Right forelimb (tissue), 1 donor: Measurements from ENCODE around the gene GABRR2.

Source experiments
- DNase-seq: peaks from one replicate; pipeline ENCODE4 v3.0.0-alpha.2; 2018

GABRR2 gene

DNA sequence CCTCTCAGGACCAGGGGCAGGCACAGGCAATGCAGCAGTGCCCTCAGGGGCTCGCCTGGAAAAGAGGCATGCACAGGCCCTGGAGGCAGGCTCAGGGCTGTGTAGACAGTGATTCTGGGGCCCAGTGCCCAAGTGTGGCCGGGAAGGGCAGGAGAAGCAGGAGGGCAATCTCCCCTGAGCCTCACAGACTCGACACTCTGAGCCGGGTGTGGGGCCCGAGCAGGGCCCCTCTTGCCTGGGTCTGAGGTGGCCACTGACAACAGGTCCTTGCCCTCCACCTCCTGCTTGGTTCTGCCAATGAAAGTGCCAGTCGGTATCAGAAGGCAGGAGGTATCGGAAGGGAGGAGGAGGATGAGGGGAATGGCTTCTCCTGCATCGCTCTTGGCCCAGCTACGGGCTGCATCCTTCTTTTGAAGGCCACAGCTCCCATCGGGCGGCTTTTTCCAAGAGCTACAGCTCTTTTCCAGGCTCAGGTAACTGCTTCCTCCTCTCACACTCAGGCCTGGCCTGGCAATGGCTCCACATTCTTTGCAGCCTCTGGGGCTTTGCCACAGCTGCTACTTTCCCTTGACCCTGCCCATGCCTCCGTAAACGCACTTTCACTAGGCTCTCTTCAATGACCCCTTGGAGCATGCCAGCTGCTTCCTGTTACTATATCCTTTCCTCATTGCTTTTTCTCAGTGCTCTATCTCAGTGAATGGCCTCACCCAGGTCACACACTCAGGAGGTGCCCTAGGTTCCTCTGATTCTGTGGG, 24.5 kb downstream of the GABRR2 start:
- DNase-seq, result no peak

DNA sequence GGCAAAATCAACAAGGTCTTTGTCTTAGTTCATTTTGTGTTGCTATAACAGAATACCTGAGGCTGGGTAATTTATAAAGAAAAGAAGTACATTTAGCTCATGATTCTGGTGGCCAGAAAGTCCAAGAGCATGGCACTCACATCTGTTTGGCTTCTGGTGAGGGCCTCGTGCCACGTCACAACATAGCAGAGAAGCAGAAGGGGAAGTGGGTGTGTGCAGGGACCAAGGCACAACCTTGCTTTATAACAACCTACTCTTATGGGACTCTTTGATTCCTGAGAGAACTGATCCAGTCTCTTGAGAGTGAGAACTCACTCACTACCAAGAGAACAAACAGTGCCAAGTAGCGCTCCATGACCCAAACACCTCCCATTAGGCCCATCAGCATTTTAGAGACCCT, 25.4 kb downstream of the GABRR2 start:
- DNase-seq, result no peak

DNA sequence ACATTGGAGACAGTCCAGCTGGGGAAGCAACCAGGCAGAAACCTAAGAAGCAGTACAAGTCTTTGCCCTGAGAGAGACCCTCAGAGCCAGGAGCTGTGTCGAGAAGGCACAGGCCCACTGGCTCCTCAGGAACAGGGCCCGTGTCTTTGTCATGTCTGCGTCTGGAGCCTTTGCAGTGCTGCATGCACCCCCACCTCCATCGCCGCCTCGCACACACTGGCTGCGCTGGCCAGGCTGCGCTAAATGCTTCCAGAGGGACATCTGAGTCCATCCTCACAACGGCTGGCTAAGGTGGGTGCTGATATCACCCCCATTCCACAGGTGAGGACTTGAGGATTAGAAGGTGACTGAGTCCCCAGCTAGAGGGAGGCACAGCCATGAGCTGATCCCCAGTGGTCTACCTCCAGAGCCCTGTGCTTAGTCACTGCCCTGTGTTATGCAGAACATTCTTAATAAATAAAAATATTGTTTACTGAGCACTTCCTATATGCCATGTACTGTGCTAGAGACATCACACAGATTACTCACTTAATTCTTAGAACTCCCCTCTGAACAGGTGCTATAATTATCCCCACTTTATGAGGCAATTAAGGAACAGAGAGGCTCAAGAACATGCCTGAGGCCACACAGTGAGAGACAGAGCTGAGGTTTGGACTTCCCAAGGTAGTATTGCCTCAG, 27.6 kb downstream of the GABRR2 start:
- no peak for DNase-seq

DNA sequence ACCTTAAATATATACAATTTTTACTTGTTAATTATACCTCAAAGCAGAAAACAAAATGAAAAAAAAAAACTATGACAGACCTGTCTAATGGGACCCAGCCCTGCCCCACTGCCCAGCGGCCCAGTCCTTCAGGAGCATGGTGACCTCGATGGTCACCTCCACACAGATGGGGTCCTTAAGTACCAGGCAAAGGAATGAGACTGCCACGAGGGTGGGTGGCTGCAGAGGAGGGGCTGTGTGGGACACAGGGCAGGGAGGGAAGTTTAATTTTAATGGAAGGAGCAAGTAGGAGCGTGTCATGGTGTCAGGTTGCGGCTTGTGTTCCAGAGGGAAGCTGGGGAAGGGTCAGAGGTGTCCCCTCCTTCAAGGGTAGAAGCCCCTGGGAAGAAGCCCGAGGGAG, 28.6 kb downstream of the GABRR2 start:
- DNase-seq, result no peak

DNA sequence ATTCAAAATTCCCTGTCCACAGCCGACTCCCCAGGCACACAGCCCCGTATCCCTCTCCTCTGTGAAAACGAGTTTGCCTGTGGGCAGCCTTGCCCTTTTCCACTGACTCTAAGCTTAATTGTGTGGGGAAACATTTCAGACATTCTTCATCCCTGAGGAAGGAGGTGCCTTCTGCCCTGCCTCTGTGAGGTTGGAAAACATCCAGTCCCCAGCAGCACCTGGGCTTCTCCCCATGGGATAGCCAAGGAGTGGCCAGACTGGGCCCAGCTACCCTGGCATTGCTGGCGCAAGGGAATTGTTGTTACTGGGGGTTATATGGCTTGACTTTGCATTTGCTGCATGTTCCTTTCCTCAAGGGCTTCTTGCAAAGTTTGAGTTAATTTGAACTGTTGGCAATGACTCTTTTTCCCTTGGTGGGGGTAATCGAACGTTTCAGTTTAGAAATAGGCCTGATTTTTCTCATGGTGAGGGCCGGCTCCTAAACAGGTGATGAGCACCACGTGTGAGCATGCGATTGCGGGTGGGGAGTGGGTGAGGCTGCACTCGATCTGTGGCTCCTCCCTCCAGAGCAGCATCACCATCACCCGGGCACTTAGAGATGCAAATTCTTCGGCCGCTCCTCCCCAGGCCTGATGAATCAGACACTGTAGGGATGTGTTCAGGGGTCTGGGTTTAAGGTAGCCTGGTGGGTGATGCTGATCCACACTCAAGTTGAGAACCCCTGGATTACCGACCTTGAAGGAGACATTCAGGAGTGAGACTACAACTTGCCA, 29.9 kb downstream of the GABRR2 start:
- DNase-seq, result no peak

DNA sequence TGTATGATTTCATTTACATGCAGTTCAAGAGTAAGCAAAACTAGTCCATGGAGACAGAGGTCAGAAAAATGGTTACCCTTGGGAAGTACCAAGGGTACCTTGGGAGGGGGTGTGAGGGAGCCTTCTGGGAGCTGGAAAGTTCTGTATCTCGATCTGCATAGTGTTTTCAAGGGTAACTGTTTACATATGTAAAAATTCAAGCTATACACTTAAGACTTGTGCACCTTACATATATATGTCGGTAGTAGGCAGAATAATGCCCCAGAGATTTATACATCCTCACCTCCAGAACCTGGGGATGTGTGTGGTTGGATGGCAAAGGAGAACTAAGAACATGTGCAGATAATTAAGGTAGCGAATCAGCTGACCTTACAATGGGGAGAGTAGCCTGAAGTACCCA, 31.0 kb downstream of the GABRR2 start:
- DNase-seq, result no peak

DNA sequence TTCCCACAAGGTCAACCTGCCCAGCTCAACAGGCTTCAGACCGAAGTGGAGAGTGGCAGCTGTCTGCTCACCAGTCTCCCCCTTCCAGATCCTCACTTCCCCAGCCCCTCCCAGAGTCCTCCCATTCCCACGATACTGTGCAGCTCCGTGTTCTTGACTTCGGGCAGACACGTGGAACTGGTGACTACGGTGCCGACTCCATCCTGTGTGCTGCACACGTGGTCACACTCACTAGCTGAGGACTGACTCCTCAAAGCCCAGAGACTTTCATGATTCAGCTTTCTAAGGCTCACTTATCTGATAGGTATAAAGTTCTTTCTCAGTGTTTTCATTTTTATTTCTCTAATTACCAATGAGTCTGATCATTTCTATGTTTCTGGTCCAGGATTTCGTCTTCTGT, 32.4 kb downstream of the GABRR2 start:
- DNase-seq, result no peak

DNA sequence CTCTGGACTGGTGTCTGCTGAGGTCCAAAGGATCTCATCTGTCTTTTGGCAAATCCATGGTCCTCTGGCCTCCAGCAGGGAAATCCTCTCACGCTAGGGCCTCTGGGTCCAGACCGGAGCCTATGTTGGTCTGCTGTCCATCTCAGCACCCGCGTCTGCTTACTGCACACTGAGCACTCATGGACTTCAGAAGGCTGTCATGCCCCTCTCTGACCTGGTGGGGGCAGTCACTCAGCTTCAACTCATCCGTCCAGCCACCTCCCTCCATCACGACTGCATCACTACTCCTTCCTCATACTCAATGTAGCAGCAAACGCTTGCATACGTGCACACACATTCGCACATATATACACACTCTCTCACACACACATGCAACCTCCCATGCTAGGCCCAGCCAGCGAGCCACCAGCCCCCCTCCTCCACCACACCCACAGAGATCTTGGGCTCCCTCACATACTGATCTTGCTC, 33.3 kb downstream of the GABRR2 start:
- no peak for DNase-seq

DNA sequence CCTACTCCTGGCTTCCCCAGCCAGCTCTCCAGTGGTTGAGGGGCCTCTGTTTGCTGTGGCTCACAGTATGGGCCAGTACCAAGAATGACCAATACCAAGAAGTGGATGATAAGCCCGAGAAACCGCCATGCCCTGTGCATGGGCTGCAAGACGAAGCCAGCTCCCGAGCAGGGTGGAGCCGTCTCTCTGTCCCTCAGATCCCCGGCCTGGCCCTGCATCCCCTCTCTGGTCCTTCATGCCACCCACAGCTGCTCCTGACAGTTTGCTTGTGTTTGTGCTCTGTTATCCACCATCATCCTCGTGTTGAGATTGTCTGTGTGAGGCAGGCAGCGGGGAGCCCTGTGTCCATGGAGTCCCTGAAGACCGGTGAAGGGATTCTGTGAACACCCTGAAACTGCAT, 36.1 kb downstream of the GABRR2 start:
- DNase-seq, result no peak

DNA sequence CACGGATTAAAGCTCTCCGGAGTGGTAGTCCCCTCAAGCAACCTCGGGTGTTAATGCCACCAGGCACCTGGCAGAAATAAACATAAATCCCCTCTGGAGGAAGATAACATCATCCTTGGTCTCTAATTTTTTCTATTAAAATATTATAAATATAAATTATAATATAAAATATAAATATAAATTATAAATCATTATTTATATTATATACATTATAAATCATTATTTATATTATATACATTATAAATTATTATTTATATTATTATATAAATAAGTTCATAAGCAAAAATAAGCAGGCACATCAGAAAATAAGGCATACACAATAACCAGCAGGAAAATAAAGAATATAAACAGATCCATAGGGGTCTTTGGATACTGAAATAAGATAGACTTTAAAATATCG, 39.2 kb downstream of the GABRR2 start:
- no peak for DNase-seq

DNA sequence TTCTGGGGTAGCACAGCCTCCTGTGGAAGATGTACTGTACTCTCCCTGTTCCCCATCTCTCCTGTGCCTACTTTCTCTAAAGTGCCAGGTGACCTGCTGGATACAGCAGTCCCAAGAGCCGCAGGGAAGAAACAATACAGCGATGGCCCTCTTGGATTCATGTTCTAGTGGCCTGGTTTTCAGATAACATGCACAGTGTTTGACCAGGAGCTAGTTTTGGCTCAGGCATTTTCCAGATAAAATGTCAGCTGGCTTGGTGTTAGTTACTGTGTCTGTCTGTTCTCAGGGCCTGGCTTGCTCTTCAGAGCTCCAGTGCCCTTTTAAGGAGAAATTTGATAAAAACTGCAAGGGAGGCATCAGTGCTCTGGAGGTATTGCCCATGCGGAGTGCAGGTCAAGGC, 41.3 kb downstream of the GABRR2 start:
- DNase-seq, result no peak

DNA sequence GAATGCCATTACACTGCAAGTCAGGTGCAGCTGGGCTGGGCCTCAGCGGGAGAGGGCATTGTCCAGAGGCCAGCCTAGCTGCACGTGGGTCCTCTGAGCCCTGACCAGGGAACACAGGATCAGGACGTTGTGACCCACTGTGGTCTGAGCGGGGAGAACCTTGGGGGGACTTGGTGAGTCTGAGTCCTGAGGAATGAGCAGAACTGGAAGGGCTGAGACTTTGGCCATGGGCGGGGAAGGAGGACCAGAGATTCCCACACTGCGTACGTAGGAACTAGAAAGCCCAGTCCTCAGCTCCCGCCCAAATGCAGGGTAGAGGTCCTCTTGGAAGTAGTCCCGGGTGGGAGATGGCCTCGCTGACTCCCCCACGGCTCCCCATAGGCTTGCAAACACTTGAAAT, 42.5 kb downstream of the GABRR2 start:
- DNase-seq, result no peak

DNA sequence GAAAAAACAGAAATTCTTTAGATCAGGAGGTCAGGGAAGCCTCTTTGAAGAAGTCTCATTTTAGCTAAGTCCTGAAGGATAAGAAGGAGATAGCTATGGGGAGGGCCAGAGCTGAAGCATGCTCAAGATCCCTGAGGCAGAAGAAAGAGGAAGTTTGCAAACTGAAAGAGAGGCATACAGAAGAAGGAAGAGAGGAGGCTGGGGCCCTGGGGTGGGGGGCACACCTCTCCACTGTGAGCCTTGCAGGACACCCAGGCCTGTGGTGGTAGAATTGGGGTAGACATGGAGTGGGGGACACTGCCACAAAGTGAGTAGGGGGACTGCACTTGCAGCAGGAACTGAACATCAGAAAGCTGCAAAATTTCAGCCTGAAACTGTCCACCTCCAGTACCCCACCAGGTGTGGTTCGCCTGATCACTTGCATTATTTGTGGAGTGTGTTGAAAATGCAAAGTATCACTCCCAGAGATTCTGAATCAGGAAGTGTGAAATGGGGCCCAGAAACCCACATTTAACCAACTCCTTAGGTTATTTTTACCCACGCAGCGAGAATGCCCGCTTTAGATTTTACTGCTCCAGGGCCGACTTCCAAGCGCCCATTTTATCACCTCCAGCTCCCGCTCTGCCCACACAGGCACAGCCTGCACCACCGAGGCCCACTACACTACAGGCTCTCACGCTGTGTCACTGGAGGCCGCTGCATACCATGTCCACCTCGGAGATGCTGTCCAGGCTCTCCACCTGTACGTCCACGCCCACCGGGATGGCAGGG, 44.0 kb downstream of the GABRR2 start:
- no peak for DNase-seq

DNA sequence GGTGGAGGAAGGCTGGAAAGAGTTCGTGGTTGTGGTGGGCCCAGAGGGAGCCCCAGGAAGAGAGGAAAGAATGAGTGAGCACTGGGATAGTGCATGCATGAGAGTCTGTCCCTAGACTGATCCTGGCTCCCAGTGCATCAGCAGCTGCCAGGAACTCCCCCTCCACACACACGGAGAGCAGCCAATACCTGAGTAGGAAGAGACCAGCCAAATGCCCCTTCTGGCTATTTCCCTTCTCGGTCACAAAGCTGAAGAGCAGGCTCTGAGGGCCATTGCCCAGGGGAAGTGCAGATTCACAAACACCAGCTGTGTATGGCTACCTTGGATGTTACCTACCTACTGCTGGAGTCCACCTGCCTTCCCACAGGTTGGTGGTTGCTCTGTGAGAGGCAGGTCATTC, 45.1 kb downstream of the GABRR2 start:
- DNase-seq, result no peak

DNA sequence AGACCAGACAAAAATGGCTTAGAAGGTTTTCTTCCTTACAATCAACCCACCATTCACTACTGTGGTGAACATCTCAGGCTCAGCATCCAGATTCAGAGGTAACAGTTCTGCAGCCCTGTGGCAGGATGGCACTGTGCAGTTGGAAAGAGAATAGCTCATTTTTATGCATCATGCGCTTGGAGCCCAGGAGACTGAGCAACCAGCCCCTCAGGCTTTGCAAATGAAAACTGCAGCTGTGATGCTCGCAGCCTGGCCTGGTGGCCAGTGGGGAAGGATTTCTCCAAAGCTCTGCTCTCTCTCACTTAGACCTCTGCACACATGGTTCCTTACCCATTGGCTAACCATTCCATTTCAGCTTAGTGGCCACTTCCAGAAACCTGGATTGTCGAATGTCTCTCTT, 45.8 kb downstream of the GABRR2 start:
- no peak for DNase-seq

DNA sequence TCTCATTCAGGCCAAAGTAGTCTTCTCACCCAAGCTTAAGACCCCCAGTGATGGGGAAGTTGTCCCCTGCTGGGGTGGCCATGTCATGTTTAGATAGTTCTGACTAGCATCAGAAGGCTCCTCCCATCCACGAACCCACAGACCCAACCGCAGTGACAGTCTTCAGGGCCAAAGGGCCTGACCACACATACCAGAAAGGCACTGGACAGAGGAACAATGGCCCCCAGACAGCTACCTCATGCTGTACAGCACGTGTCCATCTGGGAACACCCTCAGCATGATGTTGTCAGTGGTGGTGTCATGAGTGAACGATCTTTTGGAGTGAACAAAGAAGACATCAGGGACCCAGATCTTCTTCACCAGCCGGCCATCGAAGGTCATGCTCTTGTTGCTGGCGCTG, 46.3 kb downstream of the GABRR2 start:
- no peak for DNase-seq

DNA sequence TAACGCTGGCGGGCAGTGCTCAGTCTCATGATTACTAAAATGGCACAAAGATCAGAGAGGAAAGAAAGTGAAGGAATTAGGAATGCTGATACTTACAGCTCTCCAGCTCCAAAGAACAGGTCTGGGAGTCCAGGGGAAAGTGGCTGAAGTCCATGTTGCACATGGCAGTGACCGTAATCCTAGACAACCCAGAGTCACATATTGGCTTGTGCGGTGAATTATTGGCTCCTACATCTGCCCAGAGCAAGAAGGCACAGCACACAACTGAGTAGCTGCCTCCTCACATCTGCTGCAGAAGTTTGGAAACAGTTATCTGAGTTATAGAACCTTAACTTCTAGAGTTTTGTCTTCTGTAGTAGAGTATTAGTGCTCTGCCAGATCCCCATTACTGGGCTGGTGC, 47.2 kb downstream of the GABRR2 start:
- DNase-seq, result no peak

DNA sequence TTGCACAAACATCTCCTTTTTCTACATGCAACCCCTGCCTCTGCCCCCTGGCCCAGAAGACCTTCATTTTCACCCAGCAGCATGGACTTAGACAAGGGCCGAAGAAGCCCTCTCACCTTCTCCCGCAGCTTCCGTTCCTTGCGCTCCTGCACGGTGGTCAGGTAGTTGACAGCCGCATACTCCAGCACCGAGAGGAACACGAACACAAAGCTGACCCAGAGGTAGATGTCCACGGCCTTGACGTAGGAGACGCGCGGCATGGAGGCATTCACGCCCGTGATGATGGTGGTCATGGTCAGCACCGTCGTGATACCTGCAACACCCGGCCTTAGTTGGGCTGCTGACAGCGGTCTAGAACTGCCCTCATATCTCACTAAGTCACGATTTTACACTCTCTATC, 50.8 kb downstream of the GABRR2 start:
- no peak for DNase-seq

DNA sequence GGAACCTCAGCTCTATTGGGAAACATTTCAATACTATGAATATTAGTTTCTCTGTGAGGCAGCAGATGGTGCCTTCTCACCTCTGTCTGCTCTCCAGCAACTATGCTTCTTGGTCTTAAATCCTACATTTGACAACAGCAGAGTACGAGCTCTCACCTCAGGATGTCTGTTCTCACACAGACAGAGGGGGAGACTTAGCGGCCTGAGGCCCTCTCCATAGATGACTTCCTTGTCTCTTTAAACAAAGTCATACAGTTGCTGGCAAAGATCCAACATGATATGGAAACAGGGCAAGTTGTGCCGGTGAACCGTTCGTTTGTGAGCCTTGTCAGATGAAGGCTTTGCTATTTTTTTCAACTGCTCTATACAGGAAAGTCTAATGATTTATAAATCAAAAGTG, 54.3 kb downstream of the GABRR2 start:
- DNase-seq, result no peak

DNA sequence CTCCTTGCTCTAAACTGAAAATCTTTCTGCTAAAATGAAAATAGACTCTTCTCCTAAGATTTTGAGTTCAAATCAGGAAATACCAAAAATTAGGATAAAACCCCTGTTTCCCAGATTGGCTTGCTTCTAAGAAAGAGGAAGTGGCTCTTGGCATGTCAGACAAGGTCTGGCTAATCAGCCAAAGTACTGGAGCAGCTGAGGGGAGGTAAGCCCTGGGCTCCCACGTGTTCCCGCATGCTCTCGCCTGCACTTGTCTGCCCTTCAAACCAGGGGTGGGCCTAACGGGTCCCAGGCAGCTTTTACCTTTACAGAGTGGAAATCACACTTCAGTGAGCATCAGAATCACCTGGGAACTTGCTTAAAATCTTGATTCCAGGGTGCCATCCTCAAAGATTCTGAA, 54.8 kb downstream of the GABRR2 start:
- DNase-seq, result no peak

DNA sequence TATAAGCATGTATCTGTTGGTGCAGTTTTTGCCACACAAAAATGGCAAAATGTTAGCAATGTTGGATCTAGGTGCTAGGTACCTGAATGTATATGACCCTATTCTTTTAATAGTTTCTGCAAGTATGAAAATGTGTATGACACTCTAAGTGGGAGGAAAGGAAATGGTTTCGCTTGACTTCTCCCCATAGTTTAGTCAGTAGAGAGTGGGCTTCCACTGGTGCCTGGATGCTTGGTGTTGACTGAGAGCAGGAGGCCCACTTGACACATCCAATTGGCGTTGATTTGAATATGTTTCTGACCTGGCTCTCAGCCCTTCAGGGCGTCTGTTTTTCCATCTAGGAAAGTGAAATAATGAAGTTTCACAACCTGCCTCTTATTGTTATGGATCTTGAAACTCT, 56.2 kb downstream of the GABRR2 start:
- no peak for DNase-seq

DNA sequence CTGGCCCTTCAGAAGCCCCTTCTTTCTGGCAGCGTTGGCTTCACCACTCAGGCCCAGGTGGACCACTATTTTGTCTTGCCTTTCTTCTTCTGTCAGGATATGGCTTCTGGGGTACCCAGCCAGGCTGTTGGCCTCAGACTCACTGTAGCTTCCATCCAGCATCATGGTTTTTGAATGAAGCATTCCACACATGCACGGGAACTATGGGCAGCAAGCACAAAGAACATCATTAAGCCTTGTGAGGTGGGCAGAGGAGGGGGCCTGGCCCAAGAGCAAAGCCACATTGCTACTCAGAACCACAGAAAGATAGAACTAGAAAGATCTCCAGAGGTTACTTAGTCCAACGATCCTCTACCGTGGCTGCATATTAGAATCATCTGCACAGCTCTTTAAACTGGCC, 57.3 kb downstream of the GABRR2 start:
- DNase-seq, result no peak

DNA sequence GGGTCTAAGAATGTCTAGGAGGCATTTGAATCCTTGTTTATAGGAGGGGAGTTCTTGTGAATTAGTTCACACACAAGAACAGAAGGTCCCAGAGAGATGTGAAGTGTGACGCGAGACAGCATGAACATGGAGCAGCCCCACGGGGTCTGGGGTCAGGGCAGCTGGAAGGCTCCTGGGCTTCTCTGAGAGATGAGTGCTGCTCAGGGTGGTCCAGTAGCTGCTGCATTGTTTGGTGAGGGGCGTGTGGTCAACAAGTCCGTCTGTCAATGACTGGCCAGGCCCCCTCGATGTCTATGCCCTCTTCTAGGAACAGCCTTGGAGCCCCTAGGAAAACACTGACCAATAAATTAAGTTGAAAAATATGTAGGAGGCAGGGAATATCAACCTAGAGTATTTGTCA, 57.8 kb downstream of the GABRR2 start:
- no peak for DNase-seq
